T follicular helper cell (primary cell): ENCODE results near the gene ST3GAL3.

Experiments used
- DNase-seq: peaks from one replicate; pipeline ENCODE4 v3.0.0-alpha.2; 2020; ENCODE audit warnings: low read depth

Gene ST3GAL3

GRCh38 chr1:43851561-43852338 is 144.4 kb downstream of the ST3GAL3 start:
- no peak for DNase-seq

GRCh38 chr1:43853161-43853921 is 146.0 kb downstream of the ST3GAL3 start:
- no peak for DNase-seq

- no peak for DNase-seq
These were observed 147.1 kb downstream of the ST3GAL3 start for GRCh38 chr1:43854473-43854872.

GRCh38 chr1:43856188-43856587 is 148.9 kb downstream of the ST3GAL3 start:
- DNase-seq, result no peak

- DNase-seq, result no peak
These were observed 149.8 kb downstream of the ST3GAL3 start for GRCh38 chr1:43857163-43857562.

GRCh38 chr1:43858324-43858723 is 151.0 kb downstream of the ST3GAL3 start:
- no peak for DNase-seq

GRCh38 chr1:43861337-43861736 is 154.0 kb downstream of the ST3GAL3 start:
- no peak for DNase-seq

- no peak for DNase-seq
These were observed 154.8 kb downstream of the ST3GAL3 start for GRCh38 chr1:43861988-43862735.

- no peak for DNase-seq
These were observed 157.0 kb downstream of the ST3GAL3 start for GRCh38 chr1:43864111-43865045.

GRCh38 chr1:43866201-43866600 is 158.9 kb downstream of the ST3GAL3 start:
- DNase-seq, result no peak

GRCh38 chr1:43867976-43868740 is 160.8 kb downstream of the ST3GAL3 start:
- DNase-seq, result no peak

GRCh38 chr1:43868741-43869067 is 161.4 kb downstream of the ST3GAL3 start:
- no peak for DNase-seq

- DNase-seq, result no peak
These were observed 163.0 kb downstream of the ST3GAL3 start for GRCh38 chr1:43870306-43870705.

GRCh38 chr1:43871181-43871910 is 164.0 kb downstream of the ST3GAL3 start:
- DNase-seq, result no peak

GRCh38 chr1:43872280-43872679 is 164.9 kb downstream of the ST3GAL3 start:
- DNase-seq, result no peak

GRCh38 chr1:43873851-43874250 is 166.5 kb downstream of the ST3GAL3 start:
- no peak for DNase-seq

- no peak for DNase-seq
These were observed 167.4 kb downstream of the ST3GAL3 start for GRCh38 chr1:43874716-43875115.

GRCh38 chr1:43875331-43875730 is 168.0 kb downstream of the ST3GAL3 start:
- DNase-seq, result no peak

- no peak for DNase-seq
These were observed 169.8 kb downstream of the ST3GAL3 start for GRCh38 chr1:43877101-43877500.

GRCh38 chr1:43878440-43878839 is 171.1 kb downstream of the ST3GAL3 start:
- no peak for DNase-seq
